HCEC 1CT (cell line): ENCODE measurements around the gene ARHGEF7.

Experiments used
- DNase-seq: peaks from one replicate; pipeline ENCODE4 v3.0.0-alpha.2; 2017

Gene ARHGEF7

DNA sequence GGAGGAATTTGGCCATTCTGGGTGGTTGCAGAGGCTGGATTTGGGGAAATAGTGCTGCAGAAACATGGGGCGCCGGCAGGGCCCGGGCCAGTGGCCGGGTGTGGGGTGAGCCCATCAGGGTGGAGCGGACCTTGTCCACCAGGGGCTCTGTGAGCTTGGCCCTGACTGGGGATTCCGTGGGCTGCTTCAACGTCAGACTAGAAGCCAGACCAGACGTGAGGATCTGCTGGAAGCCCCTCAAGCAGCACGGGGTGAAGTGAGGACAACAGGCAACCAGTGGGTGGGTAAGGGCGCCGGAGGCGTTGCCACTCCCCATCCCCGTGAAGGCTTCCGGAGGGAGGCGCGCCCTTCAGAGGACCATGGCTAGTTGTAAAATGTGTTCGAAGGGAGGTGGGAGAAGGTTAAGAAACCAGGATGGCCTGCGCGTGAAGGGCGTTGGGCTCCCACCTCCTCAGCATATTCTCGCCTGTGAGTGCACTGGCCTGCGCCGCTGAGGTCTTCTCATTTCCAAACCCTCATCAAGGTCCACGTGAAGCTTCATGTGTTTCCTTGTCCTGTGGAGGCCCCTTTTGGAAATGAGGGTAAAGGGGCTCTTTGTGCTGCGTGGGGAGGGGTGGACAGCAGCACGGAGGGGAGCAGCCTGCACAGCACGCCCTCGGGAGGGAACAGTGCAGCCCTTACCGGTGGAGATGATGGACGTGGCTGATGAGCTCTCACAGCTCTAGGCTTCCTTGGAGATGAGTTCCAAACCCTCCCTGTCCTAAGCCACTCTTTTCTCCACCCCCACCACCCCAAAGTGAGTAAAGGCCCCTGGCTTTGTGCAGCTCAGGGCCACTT lies 213.7 kb downstream of the ARHGEF7 start:
- DNase-seq = no peak

- no peak for DNase-seq
These were observed 214.5 kb downstream of the ARHGEF7 start for GRCh38 chr13:111329641-111330040.

- DNase-seq = no peak
These were observed 215.0 kb downstream of the ARHGEF7 start for GRCh38 chr13:111330066-111330610.

DNA sequence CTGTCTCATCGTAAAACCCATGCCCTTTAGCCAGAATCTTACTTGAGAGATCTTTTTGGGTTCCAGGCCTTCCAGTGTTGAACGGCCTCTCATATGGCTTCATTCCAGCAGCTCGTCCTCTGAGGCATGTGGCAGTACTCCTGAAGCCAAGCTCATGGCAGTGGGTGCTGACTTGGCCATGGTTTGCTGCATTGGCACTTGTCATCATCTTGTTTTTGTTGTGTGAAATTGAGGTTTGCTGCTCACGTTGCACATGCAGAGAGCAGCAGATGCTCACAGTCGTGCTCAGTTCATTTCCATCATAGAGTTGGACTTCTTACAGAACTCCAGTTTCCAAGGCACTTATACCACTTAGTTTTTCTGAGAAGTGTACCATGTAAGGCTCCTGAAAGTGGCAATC lies 220.2 kb downstream of the ARHGEF7 start:
- no peak for DNase-seq

DNA sequence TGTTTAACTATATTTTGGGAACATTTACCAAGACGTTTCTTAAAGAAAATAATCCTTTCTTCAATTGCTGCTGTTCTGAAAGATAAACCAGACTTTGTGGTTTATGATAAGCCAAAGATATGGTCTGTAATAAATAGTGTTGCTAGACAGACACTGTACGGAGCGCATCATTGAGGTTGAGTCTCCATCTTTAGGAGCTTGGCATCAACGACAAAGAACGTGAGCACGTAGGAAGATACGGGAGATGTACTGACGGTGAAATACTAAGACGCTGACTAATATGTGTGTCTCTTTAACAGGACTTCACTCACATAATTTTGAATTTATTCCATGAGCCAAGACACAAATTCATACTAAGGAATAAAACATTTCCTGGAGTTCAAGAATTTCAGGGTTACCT lies 221.6 kb downstream of the ARHGEF7 start:
- DNase-seq = peak; percentile 20

- DNase-seq = peak; percentile 97
These were observed 222.1 kb downstream of the ARHGEF7 start for GRCh38 chr13:111337206-111337605.

- peak; percentile 12 for DNase-seq
These were observed 222.6 kb downstream of the ARHGEF7 start for GRCh38 chr13:111337741-111338140.

GRCh38 chr13:111338841-111339240 lies 223.7 kb downstream of the ARHGEF7 start:
- DNase-seq = no peak

GRCh38 chr13:111339366-111340143 lies 224.4 kb downstream of the ARHGEF7 start:
- no peak for DNase-seq

DNA sequence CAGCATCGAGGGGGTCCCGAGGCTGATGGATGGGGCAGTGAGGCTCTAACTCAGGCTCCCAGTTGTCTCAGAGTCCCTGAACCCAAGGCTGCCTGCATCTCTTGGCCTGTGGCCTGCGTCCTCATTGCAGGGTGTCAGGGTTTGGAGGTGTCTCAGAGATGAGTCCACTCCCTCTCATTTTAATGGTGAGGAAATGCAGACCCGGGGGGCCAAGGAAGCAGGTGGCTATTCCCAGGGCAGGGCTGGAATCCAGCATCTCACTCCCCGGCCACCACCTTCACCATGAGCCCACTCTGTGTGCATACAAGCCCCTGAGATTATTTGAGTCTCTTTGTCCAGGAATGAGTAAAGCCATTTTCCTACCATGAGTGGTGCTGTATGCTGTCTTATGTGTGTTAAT lies 226.8 kb downstream of the ARHGEF7 start:
- no peak for DNase-seq

DNA sequence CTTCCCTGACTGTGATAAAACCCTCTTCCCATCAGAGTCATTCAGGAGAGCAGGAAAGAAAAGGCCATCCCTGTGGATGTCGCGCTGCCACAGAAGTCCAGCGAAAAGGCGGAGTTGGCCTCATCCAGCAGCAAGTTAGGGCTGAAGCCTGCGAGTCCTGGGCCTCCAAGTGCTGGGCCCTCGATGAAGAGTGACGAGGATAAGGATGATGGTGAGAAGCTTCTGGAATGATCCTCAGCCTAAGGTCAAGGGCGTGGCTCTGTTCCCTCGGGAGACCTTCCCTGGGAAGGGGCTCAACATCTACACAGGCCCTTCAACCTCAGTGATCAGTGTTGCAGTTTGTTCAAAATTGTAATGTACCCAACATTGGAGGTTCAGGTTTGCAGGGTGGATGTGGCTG lies 227.6 kb downstream of the ARHGEF7 start:
- no peak for DNase-seq

GRCh38 chr13:111343186-111343805 lies 228.2 kb downstream of the ARHGEF7 start:
- DNase-seq = no peak

GRCh38 chr13:111344471-111345191 lies 229.5 kb downstream of the ARHGEF7 start:
- peak; percentile 40 for DNase-seq

GRCh38 chr13:111345682-111346081 lies 230.6 kb downstream of the ARHGEF7 start:
- DNase-seq = no peak

GRCh38 chr13:111346101-111346680 lies 231.1 kb downstream of the ARHGEF7 start:
- no peak for DNase-seq

- DNase-seq = no peak
These were observed 232.3 kb downstream of the ARHGEF7 start for GRCh38 chr13:111347438-111347837.

DNA sequence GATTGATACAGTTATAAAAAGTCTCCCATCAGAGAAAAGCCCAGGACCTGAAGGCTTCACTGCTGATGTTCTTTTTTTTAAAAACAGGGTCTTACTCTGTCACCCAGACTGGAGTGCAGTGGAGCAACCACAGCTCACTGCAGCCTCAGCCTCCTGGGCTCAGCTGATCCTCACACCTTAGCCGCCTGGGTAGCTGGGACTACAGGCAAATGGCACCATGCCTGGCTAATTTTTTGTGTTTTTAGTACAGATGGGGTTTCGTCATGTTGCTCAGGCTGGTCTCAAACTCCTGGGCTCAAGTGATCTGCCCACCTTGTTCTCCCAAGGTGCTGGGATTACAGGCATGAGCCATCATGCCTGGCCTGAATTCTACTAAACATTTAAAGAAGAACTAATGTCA lies 238.4 kb downstream of the ARHGEF7 start:
- DNase-seq = no peak

DNA sequence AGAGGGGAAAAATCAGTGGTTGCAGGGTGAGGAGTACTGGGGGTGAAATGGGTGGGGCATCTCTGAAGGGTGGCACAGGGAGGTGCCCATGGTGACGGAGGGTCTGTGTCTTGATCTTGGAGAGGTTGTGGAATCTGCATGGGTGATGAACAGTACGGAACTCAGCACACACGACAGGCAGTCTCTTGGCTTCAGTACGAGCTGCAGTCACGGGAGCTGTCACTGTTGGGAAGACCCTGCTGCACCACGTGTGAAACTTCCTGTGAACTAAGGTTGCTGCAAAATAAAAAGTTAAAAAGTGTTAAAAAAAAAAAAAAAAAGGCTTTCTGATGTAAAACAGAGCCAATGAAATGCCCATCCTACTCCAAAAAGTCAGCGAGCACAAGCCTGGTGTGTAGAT lies 239.7 kb downstream of the ARHGEF7 start:
- no peak for DNase-seq
